Panc1 (cell line): ENCODE results near the gene HDLBP. TPM values are rescaled to one million over a fixed set of nuclear protein-coding genes. Genes with fewer than 3 reads are reported as not detected.

Experiments
- ATAC-seq: fragments of 200-7000 bp; cut with Tn5 transposase; 2 replicates; pipeline ENCODE4 v1.9.1; 2020; ENCODE audit warnings: mild to moderate bottlenecking, moderate library complexity
- BruUV-seq: library from RNA; stranded (reverse); fragments of 400-500 nt; replicated peaks from 2 replicates; lab custom pipeline; 2021; lab: Mats Ljungman, UMichigan
- CTCF ChIA-PET: fragments of 300-600 bp; sonication (Branson Sonifier 250); formaldehyde crosslinking; loops from one replicate; lab custom pipeline; 2022; ENCODE audit warnings: antibody characterized with exemption; lab: Charles Lee
- POLR2A ChIA-PET: fragments of 300-600 bp; sonication (Branson Sonifier 250); formaldehyde crosslinking; loops from one replicate; lab custom pipeline; 2022; ENCODE audit warnings: antibody characterized with exemption; lab: Charles Lee
- DNase-seq: peaks from one replicate; pipeline ENCODE4 v3.0.0-alpha.2; 2010; ENCODE audit warnings: low read depth, low spot score
- H3K27ac ChIP-seq: 2 replicates; pipeline ENCODE4 v1.5.1; 2011; ENCODE audit warnings: mild to moderate bottlenecking, low read length, inconsistent platforms
- H3K27me3 ChIP-seq: fragments of 200-500 bp; sonication (Bioruptor generic); 2 replicates; pipeline ENCODE4 v1.6.0; 2014; ENCODE audit warnings: low read length, inconsistent platforms; ENCODE audit not compliant: control insufficient read depth, insufficient read depth
- H3K36me3 ChIP-seq: fragments of 200-500 bp; sonication (Bioruptor generic); 2 replicates; pipeline ENCODE4 v1.5.1; 2014; ENCODE audit warnings: inconsistent platforms, mild to moderate bottlenecking, low read length, moderate library complexity; ENCODE audit not compliant: control insufficient read depth, insufficient read depth
- H3K4me1 ChIP-seq: 2 replicates; pipeline ENCODE4 v1.5.1; 2011; ENCODE audit warnings: inconsistent platforms, mild to moderate bottlenecking, low read length, moderate library complexity; ENCODE audit not compliant: control insufficient read depth, insufficient read depth
- H3K4me3 ChIP-seq, 2 experiments: 2 replicates each; pipeline ENCODE4 v1.5.1; 2011 to 2012; ENCODE audit warnings: low read depth in 2 of 2, low read length in 2 of 2, mild to moderate bottlenecking in 2 of 2, inconsistent platforms in 1 of 2, moderate library complexity in 1 of 2
- H3K9me3 ChIP-seq: fragments of 200-500 bp; sonication (Bioruptor generic); 2 replicates; pipeline ENCODE4 v1.5.1; 2014; ENCODE audit warnings: low read depth, mild to moderate bottlenecking, inconsistent platforms, low read length, moderate library complexity; ENCODE audit not compliant: control insufficient read depth, insufficient read depth
- POLR2AphosphoS5 ChIP-seq: IDR thresholded peaks from 2 replicates; pipeline ENCODE4 v1.6.1; 2012; ENCODE audit warnings: mild to moderate bottlenecking, low read depth, low read length, moderate library complexity
- SIN3A ChIP-seq: IDR thresholded peaks from 2 replicates; pipeline ENCODE4 v1.6.1; 2012; ENCODE audit warnings: low read depth, mild to moderate bottlenecking, low read length, moderate library complexity, borderline replicate concordance; ENCODE audit not compliant: insufficient read depth
- TCF7L2 ChIP-seq: IDR thresholded peaks from 2 replicates; pipeline ENCODE4 v1.6.1; 2011; ENCODE audit warnings: mild to moderate bottlenecking, low read depth, low read length, inconsistent platforms
- in situ Hi-C: cut with HindIII; loops from 2 replicates; pipeline ENCODE4 v1.10.0; 2016; ENCODE audit warnings: low sequenced_read_pairs, low pct_unique_long_range_greater_than_20kb
- intact Hi-C: fragments of 100-400 bp; cut with micrococcal nuclease; formaldehyde crosslinking; loops from one replicate; pipeline ENCODE4 v1.10.0; 2022; ENCODE audit not compliant: unreplicated experiment
- total RNA-seq: library from RNA; stranded (reverse); gene quantifications from one replicate; pipeline ENCODE4 v1.2.1, GENCODE V29; 2021; ENCODE audit not compliant: unreplicated experiment
- TF ChIP-seq, protein P1 (sequence below): fragments of 450-650 bp; IDR thresholded peaks from 2 replicates; pipeline ENCODE4 v1.5.1; 2017; ENCODE audit warnings: mild to moderate bottlenecking
- TF ChIP-seq, protein P2 (sequence below), 2 experiments: IDR thresholded peaks; 2 replicates each; pipeline ENCODE4 v1.6.1; 2011 to 2012; ENCODE audit warnings: low read depth in 2 of 2, control low read depth in 1 of 2, low read length in 1 of 2, mild to moderate bottlenecking in 1 of 2, moderate library complexity in 1 of 2; ENCODE audit not compliant: insufficient read depth in 1 of 2

The HDLBP gene
- total RNA-seq, 1 experiment from 2014 or later: 656 TPM

DNA sequence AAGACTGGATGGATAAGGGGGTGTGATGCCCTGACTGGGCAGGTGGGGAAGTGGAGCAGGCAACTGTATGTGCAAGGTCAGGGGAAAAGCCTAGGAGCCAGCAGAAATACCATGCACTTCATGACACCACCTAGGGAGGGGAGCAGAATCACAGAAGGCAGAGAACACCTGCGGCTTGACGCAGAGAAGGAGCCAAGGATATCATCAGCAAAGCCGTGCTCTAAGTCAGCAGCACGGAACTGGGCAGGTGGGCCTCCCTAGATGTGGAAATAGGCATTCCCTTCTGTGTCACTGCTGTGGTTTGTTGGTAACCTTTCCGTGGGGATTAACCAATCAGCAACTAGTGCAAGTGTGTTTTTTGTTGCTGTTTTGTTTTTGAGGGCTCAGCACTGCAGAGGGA lies 41.3 kb downstream of the HDLBP start:
- ATAC-seq: peak; percentile 19; the same call in 1 of the 2 replicates
- POLR2A ChIA-PET: no interaction called here
- in situ Hi-C loops: no loop called here

DNA sequence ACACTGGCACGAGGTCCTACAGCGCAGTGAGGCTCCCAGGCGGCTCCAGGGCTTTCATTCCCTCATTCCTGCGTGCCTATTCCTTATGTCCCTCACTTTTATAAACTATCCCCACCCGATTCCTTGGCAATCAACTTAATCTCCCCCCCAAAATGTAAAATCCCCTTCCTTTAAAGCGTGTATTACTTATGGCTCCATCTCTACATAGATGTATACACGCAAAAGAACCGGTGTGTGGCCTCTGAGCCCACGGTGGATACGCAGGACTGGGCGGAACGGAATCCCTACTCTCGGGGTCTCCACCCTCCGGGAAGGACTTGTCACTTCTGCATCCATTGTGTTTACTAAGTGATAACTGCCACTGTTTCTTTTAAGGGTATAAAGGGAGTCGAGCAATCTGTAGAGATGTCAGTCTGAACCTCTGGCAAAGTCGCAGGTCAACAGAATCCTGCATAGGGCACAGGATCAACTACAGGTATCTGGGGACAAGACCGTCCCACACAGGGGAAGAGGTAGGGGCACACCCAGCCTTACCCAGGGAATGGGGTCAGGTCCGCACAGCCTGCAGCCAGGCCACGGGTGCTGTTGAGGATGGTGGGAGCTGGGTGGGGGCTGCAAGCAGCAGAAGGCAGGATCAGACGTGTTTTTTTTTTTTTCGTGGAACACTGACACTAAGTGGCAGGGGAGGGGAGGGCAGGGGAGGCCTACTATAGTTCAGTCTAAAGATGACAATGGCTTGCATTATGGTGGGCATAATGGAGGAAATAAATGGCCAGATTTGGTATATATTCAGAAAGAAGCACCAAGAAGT lies 42.1 kb downstream of the HDLBP start:
- H3K36me3 ChIP-seq: no peaks in the 10 kb centered on the region
- ChIA-PET POLR2A (no interaction called here), CTCF (no interaction called here)
- peak overlapping the region; percentile 62 for H3K27ac ChIP-seq
- TF ChIP-seq SIN3A: no peak
- TF ChIP-seq, protein P1, sequence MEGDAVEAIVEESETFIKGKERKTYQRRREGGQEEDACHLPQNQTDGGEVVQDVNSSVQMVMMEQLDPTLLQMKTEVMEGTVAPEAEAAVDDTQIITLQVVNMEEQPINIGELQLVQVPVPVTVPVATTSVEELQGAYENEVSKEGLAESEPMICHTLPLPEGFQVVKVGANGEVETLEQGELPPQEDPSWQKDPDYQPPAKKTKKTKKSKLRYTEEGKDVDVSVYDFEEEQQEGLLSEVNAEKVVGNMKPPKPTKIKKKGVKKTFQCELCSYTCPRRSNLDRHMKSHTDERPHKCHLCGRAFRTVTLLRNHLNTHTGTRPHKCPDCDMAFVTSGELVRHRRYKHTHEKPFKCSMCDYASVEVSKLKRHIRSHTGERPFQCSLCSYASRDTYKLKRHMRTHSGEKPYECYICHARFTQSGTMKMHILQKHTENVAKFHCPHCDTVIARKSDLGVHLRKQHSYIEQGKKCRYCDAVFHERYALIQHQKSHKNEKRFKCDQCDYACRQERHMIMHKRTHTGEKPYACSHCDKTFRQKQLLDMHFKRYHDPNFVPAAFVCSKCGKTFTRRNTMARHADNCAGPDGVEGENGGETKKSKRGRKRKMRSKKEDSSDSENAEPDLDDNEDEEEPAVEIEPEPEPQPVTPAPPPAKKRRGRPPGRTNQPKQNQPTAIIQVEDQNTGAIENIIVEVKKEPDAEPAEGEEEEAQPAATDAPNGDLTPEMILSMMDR: no peak
- no peak for TF ChIP-seq TCF7L2
- TF ChIP-seq POLR2AphosphoS5: no peak
- H3K27me3 ChIP-seq: no peaks in the 10 kb centered on the region
- DNase-seq (no peak), ATAC-seq (peak; percentile 27)
- BruUV-seq: TSS peak; percentile 81
- H3K9me3 ChIP-seq: 0 out of 2 replicates have a peak, but pooled peaks cover 3% of the 10 kb centered on the region
- in situ Hi-C loops (no loop called here), intact Hi-C loops (no loop called here)
- H3K4me3 ChIP-seq: peak overlapping the region; percentile 66 to 67
- peaks cover 49% of the 10 kb centered on the region for H3K4me1 ChIP-seq

More for the DNA sequence above, 41.3 kb downstream of the HDLBP start:
- H3K9me3 ChIP-seq: 0 out of 2 replicates have a peak, but pooled peaks cover 3% of the 10 kb centered on the region
- no peaks in the 10 kb centered on the region for H3K27me3 ChIP-seq
- intact Hi-C loops: no loop called here
- DNase-seq: no peak
- H3K36me3 ChIP-seq: no peaks in the 10 kb centered on the region
- H3K4me3 ChIP-seq: no peak overlapping the region
- no peak overlapping the region for H3K27ac ChIP-seq
- BruUV-seq: no TSS peak
- TF ChIP-seq, protein P2, sequence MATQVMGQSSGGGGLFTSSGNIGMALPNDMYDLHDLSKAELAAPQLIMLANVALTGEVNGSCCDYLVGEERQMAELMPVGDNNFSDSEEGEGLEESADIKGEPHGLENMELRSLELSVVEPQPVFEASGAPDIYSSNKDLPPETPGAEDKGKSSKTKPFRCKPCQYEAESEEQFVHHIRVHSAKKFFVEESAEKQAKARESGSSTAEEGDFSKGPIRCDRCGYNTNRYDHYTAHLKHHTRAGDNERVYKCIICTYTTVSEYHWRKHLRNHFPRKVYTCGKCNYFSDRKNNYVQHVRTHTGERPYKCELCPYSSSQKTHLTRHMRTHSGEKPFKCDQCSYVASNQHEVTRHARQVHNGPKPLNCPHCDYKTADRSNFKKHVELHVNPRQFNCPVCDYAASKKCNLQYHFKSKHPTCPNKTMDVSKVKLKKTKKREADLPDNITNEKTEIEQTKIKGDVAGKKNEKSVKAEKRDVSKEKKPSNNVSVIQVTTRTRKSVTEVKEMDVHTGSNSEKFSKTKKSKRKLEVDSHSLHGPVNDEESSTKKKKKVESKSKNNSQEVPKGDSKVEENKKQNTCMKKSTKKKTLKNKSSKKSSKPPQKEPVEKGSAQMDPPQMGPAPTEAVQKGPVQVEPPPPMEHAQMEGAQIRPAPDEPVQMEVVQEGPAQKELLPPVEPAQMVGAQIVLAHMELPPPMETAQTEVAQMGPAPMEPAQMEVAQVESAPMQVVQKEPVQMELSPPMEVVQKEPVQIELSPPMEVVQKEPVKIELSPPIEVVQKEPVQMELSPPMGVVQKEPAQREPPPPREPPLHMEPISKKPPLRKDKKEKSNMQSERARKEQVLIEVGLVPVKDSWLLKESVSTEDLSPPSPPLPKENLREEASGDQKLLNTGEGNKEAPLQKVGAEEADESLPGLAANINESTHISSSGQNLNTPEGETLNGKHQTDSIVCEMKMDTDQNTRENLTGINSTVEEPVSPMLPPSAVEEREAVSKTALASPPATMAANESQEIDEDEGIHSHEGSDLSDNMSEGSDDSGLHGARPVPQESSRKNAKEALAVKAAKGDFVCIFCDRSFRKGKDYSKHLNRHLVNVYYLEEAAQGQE (IDR thresholded peaks at IDR 0.05; ENCODE audit: insufficient read depth in 1 of 2, low read depth in 2 of 2, low read length in 1 of 2): no peak
- no peak for TF ChIP-seq TCF7L2
- TF ChIP-seq, protein P1: peak; percentile 10; the same call in 1 of the 2 replicates
- CTCF ChIA-PET: no interaction called here
- H3K4me1 ChIP-seq: peaks cover 43% of the 10 kb centered on the region
